Skeletal muscle tissue (tissue), 4 donors: ENCODE data around the gene TAF11L5. TPM values are rescaled to one million over a fixed set of nuclear protein-coding genes. Genes with fewer than 3 reads are reported as not detected.
"Not testable (repeated sequence)": the region's sequence is repeated elsewhere in the genome, so short reads cannot be mapped to it uniquely, and the experiment has no call there.

Source experiments
- H3K27ac ChIP-seq: one replicate; pipeline ENCODE4 v1.7.0; 2013; ENCODE audit warnings: mild to moderate bottlenecking, low read depth, low read length, inconsistent platforms
- H3K27me3 ChIP-seq, 3 donors: one replicate each; pipeline ENCODE4 v1.7.0; 2013; ENCODE audit warnings: low read length in 3 of 3; ENCODE audit not compliant: control insufficient read depth in 3 of 3, insufficient read depth in 3 of 3
- H3K36me3 ChIP-seq, 3 donors: one replicate each; pipeline ENCODE4 v1.7.0; 2013; ENCODE audit warnings: low read length in 3 of 3; ENCODE audit not compliant: control insufficient read depth in 3 of 3, insufficient read depth in 3 of 3
- H3K4me1 ChIP-seq, 3 donors: one replicate each; pipeline ENCODE4 v1.7.0; 2013; ENCODE audit warnings: low read length in 3 of 3, mild to moderate bottlenecking in 3 of 3; ENCODE audit not compliant: control insufficient read depth in 3 of 3, insufficient read depth in 3 of 3
- H3K4me3 ChIP-seq, 3 donors: one replicate each; pipeline ENCODE4 v1.7.0; 2013; ENCODE audit warnings: low read length in 3 of 3
- H3K9ac ChIP-seq, 3 donors: one replicate each; pipeline ENCODE4 v1.7.0; 2013; ENCODE audit warnings: low read length in 3 of 3, mild to moderate bottlenecking in 3 of 3, moderate library complexity in 2 of 3, low read depth in 1 of 3
- H3K9me3 ChIP-seq, 3 donors: one replicate each; pipeline ENCODE4 v1.7.0; 2013; ENCODE audit warnings: low read length in 3 of 3; ENCODE audit not compliant: control insufficient read depth in 3 of 3
- total RNA-seq: library from RNA; depleted of rRNA; stranded (reverse); fragments of >200 nt; gene quantifications from one replicate; pipeline ENCODE4 v1.2.3, GENCODE V29; 2014
- donor health status: Osteomylitis.

Gene TAF11L5
- not detected for total RNA-seq

DNA sequence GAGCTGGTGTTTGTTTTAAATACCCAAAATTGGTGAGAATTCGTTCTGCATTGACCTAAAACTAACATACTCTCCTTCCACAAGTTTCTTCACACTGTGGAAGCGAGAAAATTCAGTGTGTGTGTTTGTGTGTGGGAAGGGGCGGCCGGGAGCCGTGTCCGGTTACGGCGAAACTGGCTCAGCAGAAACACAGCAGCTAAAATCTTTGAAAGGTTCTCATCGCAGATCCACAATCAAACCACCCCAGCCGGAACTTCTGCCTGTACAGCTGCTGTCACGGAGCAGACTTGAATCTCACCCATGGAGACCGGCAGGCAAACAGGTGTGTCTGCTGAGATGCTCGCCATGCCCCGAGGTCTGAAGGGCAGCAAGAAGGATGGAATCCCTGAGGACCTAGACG, at the start of gene TAF11L5:
TSS of gene TAF11L5 (plus strand) at position 301 of the 400 bp plus-strand sequence.
- H3K9me3 ChIP-seq, H3K27me3 ChIP-seq, H3K4me3 ChIP-seq, H3K9ac ChIP-seq, H3K36me3 ChIP-seq, H3K4me1 ChIP-seq, H3K27ac ChIP-seq: not testable (repeated sequence)

- H3K9me3 ChIP-seq, result no peaks in the 10 kb centered on the region
- no peaks in the 10 kb centered on the region for H3K36me3 ChIP-seq
- H3K27ac ChIP-seq, result no peak overlapping the region
- no peaks in the 10 kb centered on the region for H3K27me3 ChIP-seq
- no peaks in the 10 kb centered on the region for H3K4me1 ChIP-seq
- H3K9ac ChIP-seq, result no peak overlapping the region
- H3K4me3 ChIP-seq, result no peak overlapping the region
Observed at GRCh38 chr5:17477043-17477442, 48.0 kb upstream of the TAF11L5 start.

- no peaks in the 10 kb centered on the region for H3K9me3 ChIP-seq
- H3K9ac ChIP-seq, result no peak overlapping the region
- no peaks in the 10 kb centered on the region for H3K27me3 ChIP-seq
- no peak overlapping the region for H3K4me3 ChIP-seq
- no peaks in the 10 kb centered on the region for H3K36me3 ChIP-seq
- H3K4me1 ChIP-seq, result no peaks in the 10 kb centered on the region
- H3K27ac ChIP-seq, result no peak overlapping the region
Observed at GRCh38 chr5:17477573-17478265, 47.3 kb upstream of the TAF11L5 start.

DNA sequence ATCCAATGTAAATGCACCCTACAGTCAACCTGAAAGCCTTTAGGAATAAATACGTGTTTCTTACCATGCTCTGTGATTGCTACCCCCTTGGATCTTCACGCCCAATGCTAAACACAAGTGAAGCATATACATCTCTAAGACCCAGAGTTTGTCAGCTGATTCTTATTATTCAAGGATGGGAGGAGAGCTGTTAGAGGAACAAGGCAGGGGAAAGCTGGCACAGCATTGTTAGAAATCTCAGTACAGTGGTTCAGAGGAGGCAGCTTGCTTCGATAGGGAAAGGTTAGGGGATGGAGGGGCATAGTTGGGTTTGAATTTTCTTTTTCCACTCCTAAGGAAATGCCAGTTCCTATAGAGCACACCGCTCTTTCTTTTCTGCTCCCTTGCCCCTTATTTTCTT, 43.7 kb upstream of the TAF11L5 start:
- Histone ChIP-seq H3K9me3 (no peaks in the 10 kb centered on the region), H3K27me3 (no peaks in the 10 kb centered on the region), H3K4me3 (no peak overlapping the region), H3K9ac (no peak overlapping the region), H3K36me3 (no peaks in the 10 kb centered on the region), H3K4me1 (no peaks in the 10 kb centered on the region), H3K27ac (no peak overlapping the region)

- Histone ChIP-seq H3K4me1 (no peaks in the 10 kb centered on the region), H3K4me3 (no peak overlapping the region), H3K27ac (no peak overlapping the region), H3K9ac (no peak overlapping the region), H3K27me3 (no peaks in the 10 kb centered on the region), H3K9me3 (no peaks in the 10 kb centered on the region), H3K36me3 (no peaks in the 10 kb centered on the region)
Observed at GRCh38 chr5:17482790-17483189, 42.2 kb upstream of the TAF11L5 start.

- H3K9ac ChIP-seq, H3K4me1 ChIP-seq, H3K36me3 ChIP-seq, H3K4me3 ChIP-seq, H3K27ac ChIP-seq, H3K9me3 ChIP-seq, H3K27me3 ChIP-seq: not testable (repeated sequence)
Observed at GRCh38 chr5:17486464-17487173, 38.4 kb upstream of the TAF11L5 start.

- no peaks in the 10 kb centered on the region for H3K27me3 ChIP-seq
- H3K4me1 ChIP-seq, result no peaks in the 10 kb centered on the region
- H3K36me3 ChIP-seq, result no peaks in the 10 kb centered on the region
- no peak overlapping the region for H3K27ac ChIP-seq
- H3K4me3 ChIP-seq, result no peak overlapping the region
- no peaks in the 10 kb centered on the region for H3K9me3 ChIP-seq
- H3K9ac ChIP-seq, result no peak overlapping the region
Observed at GRCh38 chr5:17487174-17487512, 37.9 kb upstream of the TAF11L5 start.

DNA sequence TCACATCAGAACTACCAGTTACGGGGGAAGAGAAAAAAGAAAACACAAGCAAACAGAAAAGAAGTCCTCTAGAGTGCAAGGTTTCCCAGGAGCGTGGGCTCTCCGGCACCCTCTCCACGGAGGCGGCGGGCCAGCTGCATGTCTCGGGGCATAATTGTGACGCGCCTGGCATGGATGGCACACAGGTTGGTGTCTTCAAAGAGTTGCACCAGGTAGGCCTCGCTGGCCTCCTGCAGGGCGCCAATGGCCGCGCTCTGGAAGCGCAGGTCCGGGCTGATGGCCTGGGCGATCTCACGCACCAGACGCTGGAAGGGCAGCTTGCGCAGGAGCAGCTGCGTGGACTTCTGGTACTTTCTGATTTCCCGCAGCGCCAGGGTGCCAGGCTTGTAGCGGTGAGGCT, 33.8 kb upstream of the TAF11L5 start:
- H3K4me1 ChIP-seq, H3K9ac ChIP-seq, H3K27ac ChIP-seq, H3K27me3 ChIP-seq, H3K36me3 ChIP-seq, H3K9me3 ChIP-seq, H3K4me3 ChIP-seq: not testable (repeated sequence)

GRCh38 chr5:17492770-17493169, 32.3 kb upstream of the TAF11L5 start:
- H3K4me1 ChIP-seq, result no peaks in the 10 kb centered on the region

GRCh38 chr5:17497446-17497845, 27.6 kb upstream of the TAF11L5 start:
- Histone ChIP-seq H3K4me1 (no peaks in the 10 kb centered on the region), H3K27me3 (no peaks in the 10 kb centered on the region), H3K9me3 (no peaks in the 10 kb centered on the region), H3K27ac (no peak overlapping the region), H3K36me3 (no peaks in the 10 kb centered on the region), H3K4me3 (no peak overlapping the region), H3K9ac (no peak overlapping the region)

More at GRCh38 chr5:17492770-17493169, 32.3 kb upstream of the TAF11L5 start:
- H3K4me3 ChIP-seq, result no peak overlapping the region
- H3K27me3 ChIP-seq, result no peaks in the 10 kb centered on the region
- no peaks in the 10 kb centered on the region for H3K36me3 ChIP-seq
- H3K9ac ChIP-seq, result no peak overlapping the region
- H3K27ac ChIP-seq, result no peak overlapping the region
- no peaks in the 10 kb centered on the region for H3K9me3 ChIP-seq
